ENCODE results near the gene PIGA.

DNA sequence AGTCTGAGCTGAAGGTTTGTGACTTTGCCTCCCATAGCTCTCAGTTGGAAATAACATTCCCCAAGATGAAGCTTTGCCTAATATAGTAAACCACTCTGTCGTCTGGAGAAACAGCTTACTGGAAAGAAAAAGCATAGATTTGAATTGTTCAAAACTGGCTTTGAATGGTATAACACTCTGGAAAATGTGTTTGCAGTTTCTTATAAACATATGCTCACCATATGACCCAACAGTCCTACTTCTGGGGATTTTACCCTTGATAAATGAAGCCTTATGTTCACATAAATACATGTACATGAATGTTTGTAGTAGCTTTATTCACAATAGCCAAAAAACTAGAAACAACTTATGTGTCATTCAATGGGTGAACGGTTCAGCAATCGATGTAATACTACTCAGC lies 38.7 kb upstream of the PIGA start:
- TF ChIP-seq YBX1 (IDR thresholded peaks at IDR 0.05) (no peak), RCOR1 (IDR thresholded peaks at IDR 0.05; ENCODE audit: borderline replicate concordance in 1 of 2, low read depth in 2 of 2, low read length in 2 of 2) (no peak), MEF2D (tag; conservative IDR thresholded peaks at IDR 0.05; ENCODE audit: low read depth) (no peak), PPARD (CRISPR knock-in tag; IDR thresholded peaks at IDR 0.05) (no peak), NR3C1 (CRISPR knock-in tag; IDR thresholded peaks at IDR 0.05) (no peak), SMARCA4 (IDR thresholded peaks at IDR 0.05) (no peak), SAFB2 (IDR thresholded peaks at IDR 0.05; ENCODE audit: borderline replicate concordance, low read depth, low read length, severe bottlenecking) (no peak), SOX6 (IDR thresholded peaks at IDR 0.05) (no peak)
- TF ChIP-seq, protein P1, sequence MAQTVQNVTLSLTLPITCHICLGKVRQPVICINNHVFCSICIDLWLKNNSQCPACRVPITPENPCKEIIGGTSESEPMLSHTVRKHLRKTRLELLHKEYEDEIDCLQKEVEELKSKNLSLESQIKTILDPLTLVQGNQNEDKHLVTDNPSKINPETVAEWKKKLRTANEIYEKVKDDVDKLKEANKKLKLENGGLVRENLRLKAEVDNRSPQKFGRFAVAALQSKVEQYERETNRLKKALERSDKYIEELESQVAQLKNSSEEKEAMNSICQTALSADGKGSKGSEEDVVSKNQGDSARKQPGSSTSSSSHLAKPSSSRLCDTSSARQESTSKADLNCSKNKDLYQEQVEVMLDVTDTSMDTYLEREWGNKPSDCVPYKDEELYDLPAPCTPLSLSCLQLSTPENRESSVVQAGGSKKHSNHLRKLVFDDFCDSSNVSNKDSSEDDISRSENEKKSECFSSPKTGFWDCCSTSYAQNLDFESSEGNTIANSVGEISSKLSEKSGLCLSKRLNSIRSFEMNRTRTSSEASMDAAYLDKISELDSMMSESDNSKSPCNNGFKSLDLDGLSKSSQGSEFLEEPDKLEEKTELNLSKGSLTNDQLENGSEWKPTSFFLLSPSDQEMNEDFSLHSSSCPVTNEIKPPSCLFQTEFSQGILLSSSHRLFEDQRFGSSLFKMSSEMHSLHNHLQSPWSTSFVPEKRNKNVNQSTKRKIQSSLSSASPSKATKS (CRISPR knock-in tag; IDR thresholded peaks at IDR 0.05) = no peak
- TF ChIP-seq, protein P2, sequence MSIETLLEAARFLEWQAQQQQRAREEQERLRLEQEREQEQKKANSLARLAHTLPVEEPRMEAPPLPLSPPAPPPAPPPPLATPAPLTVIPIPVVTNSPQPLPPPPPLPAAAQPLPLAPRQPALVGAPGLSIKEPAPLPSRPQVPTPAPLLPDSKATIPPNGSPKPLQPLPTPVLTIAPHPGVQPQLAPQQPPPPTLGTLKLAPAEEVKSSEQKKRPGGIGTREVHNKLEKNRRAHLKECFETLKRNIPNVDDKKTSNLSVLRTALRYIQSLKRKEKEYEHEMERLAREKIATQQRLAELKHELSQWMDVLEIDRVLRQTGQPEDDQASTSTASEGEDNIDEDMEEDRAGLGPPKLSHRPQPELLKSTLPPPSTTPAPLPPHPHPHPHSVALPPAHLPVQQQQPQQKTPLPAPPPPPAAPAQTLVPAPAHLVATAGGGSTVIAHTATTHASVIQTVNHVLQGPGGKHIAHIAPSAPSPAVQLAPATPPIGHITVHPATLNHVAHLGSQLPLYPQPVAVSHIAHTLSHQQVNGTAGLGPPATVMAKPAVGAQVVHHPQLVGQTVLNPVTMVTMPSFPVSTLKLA (conservative IDR thresholded peaks at IDR 0.05) = no peak
- TF ChIP-seq, protein P3, sequence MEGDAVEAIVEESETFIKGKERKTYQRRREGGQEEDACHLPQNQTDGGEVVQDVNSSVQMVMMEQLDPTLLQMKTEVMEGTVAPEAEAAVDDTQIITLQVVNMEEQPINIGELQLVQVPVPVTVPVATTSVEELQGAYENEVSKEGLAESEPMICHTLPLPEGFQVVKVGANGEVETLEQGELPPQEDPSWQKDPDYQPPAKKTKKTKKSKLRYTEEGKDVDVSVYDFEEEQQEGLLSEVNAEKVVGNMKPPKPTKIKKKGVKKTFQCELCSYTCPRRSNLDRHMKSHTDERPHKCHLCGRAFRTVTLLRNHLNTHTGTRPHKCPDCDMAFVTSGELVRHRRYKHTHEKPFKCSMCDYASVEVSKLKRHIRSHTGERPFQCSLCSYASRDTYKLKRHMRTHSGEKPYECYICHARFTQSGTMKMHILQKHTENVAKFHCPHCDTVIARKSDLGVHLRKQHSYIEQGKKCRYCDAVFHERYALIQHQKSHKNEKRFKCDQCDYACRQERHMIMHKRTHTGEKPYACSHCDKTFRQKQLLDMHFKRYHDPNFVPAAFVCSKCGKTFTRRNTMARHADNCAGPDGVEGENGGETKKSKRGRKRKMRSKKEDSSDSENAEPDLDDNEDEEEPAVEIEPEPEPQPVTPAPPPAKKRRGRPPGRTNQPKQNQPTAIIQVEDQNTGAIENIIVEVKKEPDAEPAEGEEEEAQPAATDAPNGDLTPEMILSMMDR (IDR thresholded peaks at IDR 0.05 in 2 of 3, conservative IDR thresholded peaks at IDR 0.05 in 1 of 3; ENCODE audit: insufficient read depth in 2 of 3, low read depth in 1 of 3, low read length in 3 of 3) = no peak
- TF ChIP-seq, protein P4, sequence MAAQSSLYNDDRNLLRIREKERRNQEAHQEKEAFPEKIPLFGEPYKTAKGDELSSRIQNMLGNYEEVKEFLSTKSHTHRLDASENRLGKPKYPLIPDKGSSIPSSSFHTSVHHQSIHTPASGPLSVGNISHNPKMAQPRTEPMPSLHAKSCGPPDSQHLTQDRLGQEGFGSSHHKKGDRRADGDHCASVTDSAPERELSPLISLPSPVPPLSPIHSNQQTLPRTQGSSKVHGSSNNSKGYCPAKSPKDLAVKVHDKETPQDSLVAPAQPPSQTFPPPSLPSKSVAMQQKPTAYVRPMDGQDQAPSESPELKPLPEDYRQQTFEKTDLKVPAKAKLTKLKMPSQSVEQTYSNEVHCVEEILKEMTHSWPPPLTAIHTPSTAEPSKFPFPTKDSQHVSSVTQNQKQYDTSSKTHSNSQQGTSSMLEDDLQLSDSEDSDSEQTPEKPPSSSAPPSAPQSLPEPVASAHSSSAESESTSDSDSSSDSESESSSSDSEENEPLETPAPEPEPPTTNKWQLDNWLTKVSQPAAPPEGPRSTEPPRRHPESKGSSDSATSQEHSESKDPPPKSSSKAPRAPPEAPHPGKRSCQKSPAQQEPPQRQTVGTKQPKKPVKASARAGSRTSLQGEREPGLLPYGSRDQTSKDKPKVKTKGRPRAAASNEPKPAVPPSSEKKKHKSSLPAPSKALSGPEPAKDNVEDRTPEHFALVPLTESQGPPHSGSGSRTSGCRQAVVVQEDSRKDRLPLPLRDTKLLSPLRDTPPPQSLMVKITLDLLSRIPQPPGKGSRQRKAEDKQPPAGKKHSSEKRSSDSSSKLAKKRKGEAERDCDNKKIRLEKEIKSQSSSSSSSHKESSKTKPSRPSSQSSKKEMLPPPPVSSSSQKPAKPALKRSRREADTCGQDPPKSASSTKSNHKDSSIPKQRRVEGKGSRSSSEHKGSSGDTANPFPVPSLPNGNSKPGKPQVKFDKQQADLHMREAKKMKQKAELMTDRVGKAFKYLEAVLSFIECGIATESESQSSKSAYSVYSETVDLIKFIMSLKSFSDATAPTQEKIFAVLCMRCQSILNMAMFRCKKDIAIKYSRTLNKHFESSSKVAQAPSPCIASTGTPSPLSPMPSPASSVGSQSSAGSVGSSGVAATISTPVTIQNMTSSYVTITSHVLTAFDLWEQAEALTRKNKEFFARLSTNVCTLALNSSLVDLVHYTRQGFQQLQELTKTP (IDR thresholded peaks at IDR 0.05; ENCODE audit: low read depth in 1 of 2, partially characterized antibody in 2 of 2) = no peak
- TF ChIP-seq, protein P5, sequence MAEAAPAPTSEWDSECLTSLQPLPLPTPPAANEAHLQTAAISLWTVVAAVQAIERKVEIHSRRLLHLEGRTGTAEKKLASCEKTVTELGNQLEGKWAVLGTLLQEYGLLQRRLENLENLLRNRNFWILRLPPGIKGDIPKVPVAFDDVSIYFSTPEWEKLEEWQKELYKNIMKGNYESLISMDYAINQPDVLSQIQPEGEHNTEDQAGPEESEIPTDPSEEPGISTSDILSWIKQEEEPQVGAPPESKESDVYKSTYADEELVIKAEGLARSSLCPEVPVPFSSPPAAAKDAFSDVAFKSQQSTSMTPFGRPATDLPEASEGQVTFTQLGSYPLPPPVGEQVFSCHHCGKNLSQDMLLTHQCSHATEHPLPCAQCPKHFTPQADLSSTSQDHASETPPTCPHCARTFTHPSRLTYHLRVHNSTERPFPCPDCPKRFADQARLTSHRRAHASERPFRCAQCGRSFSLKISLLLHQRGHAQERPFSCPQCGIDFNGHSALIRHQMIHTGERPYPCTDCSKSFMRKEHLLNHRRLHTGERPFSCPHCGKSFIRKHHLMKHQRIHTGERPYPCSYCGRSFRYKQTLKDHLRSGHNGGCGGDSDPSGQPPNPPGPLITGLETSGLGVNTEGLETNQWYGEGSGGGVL (CRISPR knock-in tag; IDR thresholded peaks at IDR 0.05) = no peak
- TF ChIP-seq, protein P6, sequence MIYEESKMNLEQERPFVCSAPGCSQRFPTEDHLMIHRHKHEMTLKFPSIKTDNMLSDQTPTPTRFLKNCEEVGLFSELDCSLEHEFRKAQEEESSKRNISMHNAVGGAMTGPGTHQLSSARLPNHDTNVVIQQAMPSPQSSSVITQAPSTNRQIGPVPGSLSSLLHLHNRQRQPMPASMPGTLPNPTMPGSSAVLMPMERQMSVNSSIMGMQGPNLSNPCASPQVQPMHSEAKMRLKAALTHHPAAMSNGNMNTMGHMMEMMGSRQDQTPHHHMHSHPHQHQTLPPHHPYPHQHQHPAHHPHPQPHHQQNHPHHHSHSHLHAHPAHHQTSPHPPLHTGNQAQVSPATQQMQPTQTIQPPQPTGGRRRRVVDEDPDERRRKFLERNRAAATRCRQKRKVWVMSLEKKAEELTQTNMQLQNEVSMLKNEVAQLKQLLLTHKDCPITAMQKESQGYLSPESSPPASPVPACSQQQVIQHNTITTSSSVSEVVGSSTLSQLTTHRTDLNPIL (CRISPR knock-in tag; IDR thresholded peaks at IDR 0.05) = no peak
